ENCODE results near the gene CD44.

The CD44 gene

DNA sequence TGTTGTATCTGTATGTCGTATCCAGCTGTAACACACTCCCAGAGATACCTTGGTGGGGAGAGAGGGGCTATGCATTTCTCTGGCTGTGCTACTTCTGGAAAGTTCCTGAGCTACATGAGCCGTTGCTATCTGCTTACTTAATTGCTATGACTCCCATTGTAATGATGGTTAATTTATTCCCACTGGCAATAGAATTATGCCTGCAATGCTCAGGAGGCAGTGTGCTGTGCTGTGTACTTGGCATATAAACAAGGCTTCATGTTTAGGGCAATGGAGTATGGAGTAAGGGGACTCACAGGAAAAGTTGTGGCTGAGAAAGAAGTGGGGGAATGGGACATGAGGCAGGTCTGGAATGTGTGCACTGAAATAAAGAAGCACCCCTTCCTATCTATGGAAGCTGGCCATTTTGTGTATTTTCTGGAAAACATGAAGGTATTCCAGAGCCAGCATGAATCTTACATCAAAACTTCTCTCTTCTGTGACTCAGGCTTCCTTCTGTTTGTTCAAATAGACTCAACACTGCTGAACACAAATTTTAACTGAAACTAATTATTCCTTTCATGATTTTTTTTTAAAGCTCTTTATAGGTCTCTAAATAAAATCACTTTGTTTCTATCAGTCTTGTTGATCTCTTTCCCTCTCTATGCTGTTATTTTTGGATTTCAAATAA lies 40.6 kb downstream of the CD44 start:
- DNase-seq: no peak

DNA sequence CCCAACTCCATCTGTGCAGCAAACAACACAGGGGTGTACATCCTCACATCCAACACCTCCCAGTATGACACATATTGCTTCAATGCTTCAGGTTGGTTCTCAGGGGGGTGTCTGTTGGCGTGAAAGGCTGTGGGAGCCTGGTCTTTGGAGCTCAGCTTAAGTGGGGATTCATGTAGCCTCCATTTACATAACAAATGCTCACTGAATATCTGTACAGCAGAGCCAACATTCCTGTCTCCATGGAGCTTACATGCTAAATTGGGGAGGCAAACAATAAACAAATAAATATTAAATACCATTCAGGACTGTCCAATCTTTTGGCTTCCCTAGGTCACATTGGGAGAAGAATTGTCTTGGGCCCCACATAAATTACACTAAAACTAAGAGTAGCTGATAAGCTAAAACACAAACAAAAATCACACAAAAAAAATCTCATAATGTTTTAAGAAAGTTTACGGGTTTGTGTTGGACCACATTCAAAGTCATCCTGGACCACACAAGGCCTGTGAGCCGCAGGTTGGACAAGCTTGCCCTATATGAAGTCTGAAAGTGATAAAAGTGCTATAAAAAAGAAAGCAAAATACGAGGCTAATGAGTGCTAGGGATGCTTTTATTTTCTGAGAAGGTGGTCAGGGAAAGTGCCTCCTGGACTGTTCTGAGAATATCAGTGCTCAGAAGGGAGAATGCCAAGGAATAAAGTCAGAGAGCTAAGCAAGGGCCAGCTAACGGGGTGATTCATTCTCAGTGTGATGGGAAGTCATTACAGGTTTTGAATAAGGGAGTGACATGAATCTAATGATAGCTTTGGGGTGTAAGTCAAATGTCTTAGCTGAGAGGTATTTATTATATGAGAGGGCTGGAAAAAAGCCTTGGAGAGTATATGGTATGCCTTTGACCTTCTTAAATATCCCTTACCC lies 41.6 kb downstream of the CD44 start:
- DNase-seq: no peak

DNA sequence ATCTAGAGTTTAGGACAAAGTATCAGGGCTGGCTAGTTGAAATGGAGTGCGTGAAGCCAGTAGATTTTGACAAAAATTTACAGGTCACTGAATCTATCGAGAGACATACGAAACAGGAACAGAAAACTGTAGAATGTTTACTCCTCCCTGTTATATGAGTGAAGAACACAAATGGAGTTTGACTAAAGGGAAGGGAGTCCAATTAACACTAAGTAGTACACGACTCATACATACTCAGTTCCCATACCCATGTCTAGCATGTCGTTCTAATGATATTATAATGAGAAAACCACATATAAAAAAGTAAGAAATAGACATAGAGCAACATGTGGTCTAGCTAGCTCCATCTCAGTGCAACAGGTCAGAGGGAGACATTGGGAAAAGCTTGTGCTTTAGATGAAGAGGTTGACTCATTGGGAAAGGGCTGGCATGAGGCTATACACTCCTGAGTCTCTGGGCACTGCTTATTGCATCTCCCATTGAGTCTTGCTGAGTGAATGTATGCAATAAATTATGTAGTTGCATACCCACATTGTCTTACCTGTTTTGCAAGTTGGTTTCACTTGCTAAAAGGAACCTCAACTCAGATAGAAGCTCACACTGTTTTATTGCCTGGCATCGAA lies 43.5 kb downstream of the CD44 start:
- DNase-seq: no peak

DNA sequence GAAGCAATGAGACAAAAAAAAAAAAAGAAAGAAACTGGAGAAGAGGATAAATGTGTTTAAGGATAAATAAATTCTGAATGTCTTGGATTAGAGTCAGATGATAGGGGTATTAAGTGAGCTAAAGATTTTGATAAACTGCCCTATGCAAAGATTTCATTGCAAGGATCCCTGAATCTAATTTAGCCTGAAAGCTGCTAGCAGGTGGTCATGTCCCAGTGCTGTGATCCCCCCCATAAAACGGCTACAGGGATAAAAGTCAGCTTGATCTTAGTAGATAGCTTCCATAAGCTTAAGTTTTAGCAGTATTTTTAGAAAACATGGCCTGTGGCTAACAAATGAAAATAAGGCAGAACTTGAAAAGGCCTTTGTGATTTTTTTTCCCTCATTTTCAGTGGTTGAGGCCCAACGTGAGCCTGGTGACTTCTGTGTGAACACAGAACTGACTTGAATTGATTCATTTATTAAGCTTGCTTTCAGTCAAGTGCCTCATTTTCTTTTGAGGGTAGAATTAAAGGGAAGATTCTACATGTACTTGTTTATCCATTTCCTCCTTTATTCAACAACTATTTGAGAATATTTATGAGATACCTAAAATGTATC lies 44.5 kb downstream of the CD44 start:
- no peak for DNase-seq

DNA sequence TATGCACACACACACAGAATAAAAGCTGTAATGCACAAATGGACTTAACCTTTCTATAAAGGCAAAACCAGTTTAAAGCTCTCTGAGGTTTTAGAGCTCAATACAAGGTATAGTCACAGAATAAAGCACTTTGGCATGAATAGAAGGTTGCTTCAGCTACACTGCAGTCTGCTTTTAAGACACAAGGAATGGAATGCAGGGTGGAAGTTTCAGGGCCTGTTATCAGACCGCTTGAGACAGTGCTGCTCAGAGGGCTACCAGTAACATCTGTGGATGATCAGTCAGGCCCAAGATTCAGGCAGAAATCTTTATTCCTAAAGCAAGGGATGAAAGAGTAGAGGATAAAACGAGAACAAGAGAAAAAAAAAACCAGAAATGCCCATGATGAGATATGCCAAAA lies 46.7 kb downstream of the CD44 start:
- DNase-seq: no peak

DNA sequence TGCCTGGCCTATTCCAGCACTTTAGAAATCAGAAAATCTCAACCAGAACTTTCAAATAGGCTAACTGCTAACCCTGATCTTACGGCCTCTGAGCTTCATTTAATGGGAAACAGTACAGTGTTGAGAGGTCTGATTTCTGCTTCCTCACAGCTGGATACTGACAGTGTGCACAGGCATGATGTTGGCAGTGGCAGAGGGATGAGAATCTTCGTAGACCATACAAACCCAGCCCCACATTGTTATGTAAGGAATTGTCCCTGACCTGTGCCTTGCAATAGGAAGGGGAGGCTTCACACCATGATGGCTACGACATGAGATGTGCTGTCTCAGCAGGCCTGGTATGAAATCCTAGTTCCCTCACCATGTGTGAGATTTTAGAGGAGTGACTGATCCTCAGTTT lies 49.0 kb downstream of the CD44 start:
- DNase-seq: no peak

DNA sequence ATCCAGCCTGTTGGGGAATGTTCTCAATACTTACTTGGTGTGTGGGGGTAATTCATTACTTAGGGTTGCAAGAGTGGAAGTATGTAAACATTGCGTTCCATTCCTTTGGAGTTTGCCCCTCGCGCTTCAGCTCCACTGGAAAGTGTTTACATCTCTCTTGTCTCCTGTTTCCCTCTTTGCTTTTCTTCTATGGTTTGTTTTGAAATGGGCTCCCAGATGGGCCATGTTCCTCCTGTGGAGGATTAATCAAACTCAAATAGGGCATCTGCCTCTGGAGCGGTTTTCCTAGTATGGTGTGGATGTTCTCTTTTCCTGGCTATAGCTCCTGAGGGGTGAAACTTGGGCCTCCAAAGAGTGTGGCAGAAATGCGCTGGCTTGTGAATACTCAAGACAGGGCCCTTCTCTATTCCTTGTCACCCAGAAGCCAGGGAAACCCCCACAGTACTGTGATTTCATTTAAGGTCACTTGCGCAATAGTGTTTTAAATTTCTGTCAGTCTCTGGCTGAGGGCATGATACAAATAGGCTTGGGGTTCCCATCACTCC lies 51.9 kb downstream of the CD44 start:
- DNase-seq: no peak

DNA sequence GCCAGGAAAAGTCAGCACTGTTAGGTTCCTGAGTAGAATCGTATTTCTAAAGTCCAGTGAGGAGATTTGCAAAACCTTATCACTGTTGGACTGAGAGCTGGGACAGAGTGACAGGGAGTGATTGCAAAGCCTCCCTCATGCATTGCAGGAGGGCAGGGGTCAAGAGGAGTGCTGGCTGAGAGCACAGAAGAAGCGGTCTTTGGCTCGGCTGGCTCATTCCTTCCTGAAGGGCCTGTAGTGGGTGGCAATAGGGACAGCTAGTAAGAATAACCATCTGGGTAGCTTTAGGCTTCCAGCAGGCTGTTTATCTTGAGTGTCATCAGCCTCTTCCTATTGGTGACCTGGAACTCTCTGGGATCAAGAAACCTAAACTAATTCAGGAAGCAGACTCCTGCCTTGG lies 53.4 kb downstream of the CD44 start:
- DNase-seq: no peak

DNA sequence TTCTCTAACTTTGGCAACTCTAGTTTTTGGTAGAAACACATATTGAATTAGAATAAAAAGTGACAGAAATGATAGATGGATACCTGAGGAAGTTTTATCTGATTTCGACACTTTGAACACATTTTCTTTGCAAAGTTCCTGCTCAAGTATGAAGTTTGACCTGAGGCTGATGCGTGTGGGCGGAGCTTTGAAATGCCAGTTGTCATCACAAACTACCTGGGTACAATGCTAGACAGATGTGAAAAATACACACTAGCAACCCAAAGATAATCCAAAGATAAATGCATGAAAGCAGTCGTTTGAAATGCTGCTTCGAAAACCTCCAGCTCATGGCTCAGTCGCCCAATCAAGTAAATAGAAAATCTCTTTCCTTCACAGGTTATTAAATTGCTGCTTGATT lies 54.8 kb downstream of the CD44 start:
- no peak for DNase-seq

DNA sequence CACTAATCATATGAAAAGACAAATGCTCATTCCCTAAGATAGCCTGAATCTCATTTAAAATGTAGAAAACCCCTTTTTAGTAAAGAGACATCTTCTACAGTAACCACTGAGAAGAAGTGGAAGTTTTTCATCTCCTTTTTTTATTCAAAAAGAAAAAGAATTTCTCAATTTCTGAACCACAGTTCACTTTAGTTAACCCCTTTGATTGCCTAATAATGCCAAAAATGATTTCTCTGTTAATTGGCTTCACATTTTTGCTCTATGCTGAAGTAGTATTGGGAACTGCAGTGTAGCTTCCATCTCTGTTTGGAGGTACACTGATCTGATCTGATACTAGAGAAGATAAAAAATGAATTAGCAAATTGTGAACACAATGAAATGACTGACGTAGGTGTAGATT lies 58.3 kb downstream of the CD44 start:
- no peak for DNase-seq

DNA sequence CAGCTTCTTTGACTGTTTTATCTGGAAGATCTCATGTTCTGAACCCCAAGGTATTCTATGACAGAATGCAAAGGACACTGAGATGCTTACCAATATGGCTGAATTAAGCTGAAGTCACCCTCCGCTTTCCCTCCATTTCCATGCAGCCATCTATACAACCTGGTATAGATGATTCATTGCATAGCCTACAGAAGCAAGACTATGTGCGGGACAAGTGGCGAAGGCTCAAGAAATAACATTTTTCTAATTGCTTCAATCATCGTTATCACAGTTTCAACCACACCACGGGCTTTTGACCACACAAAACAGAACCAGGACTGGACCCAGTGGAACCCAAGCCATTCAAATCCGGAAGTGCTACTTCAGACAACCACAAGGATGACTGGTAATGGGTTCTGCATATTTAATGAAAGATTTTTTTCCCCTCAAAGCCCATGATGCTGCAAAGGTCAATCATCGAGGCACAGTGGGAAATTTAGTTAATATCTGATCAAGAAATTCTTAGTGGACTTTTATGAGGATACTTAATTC lies 61.9 kb downstream of the CD44 start:
- no peak for DNase-seq

DNA sequence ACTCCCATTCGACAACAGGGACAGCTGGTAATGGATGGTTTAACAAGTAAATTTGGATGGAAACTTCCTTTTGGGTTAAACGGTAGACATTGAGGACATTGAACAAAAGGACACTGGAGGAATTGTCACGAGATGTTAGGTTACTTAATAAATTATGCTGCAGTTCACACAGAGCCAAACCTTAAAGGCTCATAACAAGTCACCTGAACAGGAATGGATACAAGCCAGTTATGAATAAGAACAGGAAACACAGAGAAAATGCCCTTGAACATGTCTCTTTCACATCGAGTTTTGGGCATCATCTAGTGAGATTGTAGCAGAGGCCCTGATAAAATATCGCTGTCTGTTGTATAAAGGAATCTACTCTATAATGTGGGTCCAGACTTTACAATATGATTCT lies 65.6 kb downstream of the CD44 start:
- no peak for DNase-seq

DNA sequence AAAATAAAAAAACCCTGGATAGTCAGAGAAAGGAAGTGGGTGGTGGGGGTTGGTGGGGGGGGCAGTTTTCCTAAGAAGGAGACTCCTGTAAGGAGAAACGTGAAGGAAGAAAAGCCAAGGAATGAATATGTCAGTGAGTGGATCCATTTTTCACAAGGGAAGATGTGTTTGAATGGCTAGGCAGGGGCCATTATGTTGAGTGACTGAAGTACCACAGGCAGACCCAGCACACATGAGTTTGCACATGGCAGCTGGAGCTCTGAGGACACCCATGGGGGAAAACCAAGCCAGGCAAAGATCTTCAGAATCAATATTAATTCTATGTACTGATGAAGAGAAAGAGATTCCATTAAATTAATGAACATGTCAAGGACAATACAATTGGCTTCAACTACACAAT lies 67.6 kb downstream of the CD44 start:
- no peak for DNase-seq

DNA sequence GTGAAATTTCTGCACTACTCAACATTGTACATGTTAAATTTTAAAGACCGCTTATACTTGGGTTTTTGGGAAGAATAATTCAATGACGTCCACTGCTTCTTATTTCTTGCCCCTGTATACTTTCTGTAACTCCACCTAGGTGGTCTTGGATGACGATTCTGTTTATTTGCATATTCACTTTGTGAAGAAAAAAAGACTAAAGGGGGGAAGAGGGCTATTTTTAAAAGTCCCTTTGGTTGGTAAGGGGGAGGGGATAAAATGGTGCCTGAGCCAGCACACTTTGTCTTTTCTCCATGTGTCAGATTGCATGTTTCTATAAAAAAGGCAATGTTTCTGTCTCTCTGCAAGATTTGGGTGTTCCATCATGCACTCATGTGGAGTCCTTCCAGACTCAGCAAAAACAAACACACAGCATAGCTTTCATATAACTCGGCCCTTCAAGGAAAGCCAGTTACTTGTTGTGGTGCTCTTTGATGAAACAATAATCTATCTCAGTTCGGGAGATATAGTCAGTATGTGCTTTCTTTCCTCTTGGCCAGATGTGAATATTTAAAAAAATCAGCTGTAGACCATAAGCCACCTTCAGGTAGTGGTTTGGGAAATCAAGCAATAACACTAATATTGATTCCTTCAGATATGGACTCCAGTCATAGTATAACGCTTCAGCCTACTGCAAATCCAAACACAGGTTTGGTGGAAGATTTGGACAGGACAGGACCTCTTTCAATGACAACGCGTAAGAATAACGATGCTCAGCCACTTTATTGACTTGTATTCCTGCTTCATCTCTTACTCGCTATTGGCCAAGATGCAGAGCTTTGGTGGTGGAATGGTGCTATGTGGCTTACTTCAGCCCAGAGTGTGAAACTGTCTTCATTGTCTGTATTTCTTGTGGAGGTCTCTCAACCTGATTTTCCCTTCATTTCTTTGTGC lies 68.8 kb downstream of the CD44 start:
- DNase-seq: no peak

DNA sequence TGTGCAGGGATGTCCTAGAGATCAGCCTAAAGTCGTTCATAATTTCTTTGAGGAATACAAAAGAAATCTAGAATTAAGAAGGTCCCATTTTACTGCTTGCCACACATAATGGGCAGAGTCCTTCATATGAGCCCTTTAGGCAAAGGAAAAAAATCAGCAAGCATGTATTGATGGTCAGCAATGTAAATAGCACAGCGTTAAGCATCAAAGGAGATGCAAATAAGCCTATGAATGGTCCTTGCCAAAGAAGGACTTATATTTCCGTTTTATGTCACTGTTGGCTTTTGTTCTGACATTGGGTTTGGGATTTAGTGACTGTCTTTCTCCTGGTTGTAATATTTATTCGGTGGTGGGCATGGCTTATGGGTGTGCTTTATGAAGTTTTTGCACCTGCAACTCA lies 69.8 kb downstream of the CD44 start:
- DNase-seq: no peak

DNA sequence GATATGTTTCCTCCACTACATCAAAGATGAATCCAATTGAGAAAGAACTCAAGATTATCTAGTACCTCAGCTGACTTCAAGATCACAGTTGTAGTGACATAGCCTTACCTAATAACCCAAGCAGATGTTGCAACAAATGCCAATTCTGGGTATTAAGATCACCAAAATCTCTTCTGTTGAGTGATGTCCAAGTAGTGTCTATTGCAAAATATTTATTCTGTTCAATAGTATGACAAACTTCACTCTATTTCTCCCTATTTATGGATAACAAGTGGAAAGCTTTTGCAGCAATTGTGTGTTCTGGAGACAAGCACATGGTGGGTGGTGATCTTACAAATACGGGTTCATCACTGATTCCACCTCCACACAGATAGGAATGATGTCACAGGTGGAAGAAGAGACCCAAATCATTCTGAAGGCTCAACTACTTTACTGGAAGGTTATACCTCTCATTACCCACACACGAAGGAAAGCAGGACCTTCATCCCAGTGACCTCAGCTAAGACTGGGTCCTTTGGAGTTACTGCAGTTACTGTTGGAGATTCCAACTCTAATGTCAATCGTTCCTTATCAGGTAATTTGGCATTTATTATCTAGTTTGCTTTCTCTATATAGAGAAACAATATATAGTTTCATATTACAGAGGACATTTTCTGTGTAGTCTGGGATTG lies 72.0 kb downstream of the CD44 start:
- no peak for DNase-seq

DNA sequence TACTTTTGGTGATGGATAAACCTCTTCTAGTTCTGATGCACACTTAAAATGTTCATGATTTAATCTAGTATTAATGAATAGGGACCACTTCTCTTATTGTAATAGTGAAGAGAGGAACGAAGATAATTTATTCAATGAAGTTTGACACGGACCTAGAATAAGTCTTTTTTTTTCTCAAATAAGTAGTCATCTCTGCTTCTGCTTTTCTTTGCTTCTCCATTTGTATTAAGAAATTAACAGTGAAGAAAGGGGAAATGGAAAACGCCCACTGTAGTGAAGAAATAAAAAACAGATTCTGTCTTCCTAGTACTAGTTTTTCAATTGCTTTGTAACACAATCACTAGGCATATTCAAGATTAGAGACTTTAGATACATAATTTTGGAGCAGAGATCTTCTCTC lies 73.0 kb downstream of the CD44 start:
- no peak for DNase-seq

DNA sequence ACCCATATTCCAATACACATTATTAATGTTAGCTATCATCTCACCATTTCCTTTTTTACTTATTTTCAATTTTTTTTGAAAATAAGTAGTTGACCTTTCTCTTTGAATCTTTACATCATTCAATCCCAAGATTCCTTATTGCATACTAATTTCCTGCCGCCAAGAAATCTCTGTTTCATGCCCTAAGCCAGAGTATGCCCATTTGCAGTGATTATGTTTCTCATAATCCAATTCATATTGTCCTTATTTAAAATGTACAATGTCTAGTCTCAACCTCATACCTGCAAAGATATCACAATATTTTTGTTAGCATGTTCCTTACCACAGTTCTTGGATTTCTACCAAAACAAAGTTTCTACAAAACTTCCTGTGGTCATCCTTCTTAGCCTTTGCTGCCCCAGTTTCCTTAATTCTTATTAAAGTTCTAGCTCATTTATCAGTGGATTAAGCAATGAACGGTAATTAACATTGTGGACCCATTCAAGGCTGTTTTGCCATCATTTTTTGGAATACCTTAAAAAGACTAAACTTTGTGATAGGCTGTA lies 75.3 kb downstream of the CD44 start:
- DNase-seq: no peak

DNA sequence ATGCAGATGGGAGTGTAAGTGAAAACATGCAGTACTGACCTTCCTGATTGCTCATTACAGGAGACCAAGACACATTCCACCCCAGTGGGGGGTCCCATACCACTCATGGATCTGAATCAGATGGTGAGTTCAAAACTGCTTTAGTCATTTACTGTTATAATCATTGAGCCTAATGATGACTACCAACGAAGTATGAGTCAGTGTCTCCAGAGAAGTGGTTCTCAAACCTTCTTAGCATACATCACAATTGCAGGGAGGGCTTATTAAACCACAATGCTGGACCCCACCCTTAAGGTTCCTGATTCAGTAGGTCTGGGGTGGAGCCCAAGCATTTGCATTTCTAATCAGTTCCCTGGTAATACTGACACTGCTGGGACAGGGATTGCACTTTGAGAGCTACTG lies 75.8 kb downstream of the CD44 start:
- no peak for DNase-seq

DNA sequence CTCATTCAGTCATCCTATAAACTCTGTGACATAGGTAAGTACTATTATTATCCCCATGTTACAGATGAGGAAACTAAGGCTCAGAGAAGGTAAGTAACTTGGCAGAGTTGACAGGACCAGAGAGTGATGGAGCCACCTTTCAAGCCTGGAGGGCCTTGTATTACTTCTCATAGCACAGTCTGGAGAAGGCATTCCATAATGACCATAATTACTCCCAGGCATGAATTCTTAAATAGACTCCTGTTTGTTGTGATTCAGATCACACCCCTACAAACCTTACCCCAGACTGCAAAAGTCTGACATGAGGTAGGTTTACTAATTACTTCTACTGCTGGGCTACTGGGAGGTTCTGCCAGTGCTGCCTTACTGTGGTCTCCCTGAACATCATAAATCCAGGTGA lies 77.0 kb downstream of the CD44 start:
- DNase-seq: no peak
